HUES6 (cell line): ENCODE data around the gene CCP110.

ENCODE experiments used
- H3K27ac ChIP-seq: 2 replicates; pipeline ENCODE4 v1.7.0; 2013; ENCODE audit warnings: low read depth, mild to moderate bottlenecking, low read length, inconsistent platforms
- H3K27me3 ChIP-seq: 2 replicates; pipeline ENCODE4 v1.6.1; 2013; ENCODE audit warnings: low read length; ENCODE audit not compliant: control insufficient read depth, insufficient read depth
- H3K36me3 ChIP-seq: 2 replicates; pipeline ENCODE4 v1.6.1; 2013; ENCODE audit warnings: low read length; ENCODE audit not compliant: control insufficient read depth, insufficient read depth
- H3K4me1 ChIP-seq: 2 replicates; pipeline ENCODE4 v1.6.1; 2013; ENCODE audit warnings: low read length; ENCODE audit not compliant: control insufficient read depth, insufficient read depth
- H3K4me3 ChIP-seq: 2 replicates; pipeline ENCODE4 v1.5.1; 2013; ENCODE audit warnings: low read depth, low read length
- H3K9ac ChIP-seq: one replicate; pipeline ENCODE4 v1.6.1; 2013; ENCODE audit warnings: mild to moderate bottlenecking, low read length
- H3K9me3 ChIP-seq: 2 replicates; pipeline ENCODE4 v1.6.1; 2013; ENCODE audit warnings: low read depth, low read length; ENCODE audit not compliant: control insufficient read depth, insufficient read depth

Gene CCP110

DNA sequence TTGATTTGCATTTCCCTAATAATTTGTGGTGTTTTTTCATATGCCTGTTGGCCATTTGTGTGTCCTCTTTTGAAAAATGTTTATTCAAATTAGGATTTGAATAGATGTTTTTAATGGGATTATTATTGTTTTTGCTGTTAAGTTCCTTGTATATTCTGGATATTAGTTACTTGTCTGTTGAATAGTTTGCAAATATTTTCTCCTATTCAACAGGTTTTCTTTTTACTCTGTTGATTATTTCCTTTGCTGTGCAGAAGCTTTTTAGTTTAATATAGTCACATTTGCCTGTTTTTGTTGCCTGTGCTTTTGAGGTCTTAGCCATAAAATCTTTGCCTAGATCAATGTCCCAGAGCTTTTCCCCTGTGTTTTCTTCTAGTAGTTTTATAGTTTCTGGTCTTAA is 11.4 kb upstream of the CCP110 start:
- Histone ChIP-seq H3K27me3 (no peaks in the 10 kb centered on the region), H3K9me3 (no peaks in the 10 kb centered on the region), H3K4me1 (no peaks in the 10 kb centered on the region), H3K4me3 (no peak overlapping the region), H3K9ac (no peak overlapping the region), H3K27ac (no peak overlapping the region), H3K36me3 (peaks cover 71% of the 10 kb centered on the region)

DNA sequence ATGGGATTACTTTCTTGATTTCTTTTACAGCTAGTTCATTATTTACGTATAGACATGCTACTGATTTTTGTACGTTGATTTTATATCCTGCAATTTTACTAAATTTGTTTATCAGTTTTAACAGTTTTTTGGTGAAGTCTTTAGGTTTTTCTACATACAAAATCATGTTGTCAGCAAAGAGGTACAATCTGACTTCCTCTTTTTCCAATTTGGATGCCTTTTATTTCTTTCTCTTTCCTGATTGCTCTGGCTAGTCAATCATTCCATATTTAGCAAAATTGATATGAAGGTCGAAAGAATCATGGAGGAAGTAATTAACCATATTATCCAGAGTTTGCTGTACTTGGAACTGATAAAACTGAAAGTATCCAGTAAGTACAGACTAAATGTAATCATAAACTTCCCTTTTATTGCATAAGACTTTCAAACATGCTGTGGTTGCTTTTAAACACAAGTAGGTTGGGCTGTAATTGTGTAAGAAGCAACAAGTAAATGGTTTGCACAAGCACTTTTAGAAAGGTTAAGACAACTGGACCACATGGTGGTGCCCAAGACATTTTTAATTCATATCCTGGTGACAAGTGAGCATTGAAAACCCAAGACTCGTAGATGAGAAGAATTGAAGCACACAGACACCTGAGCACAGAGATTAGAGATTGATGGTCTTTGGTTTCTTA is 10.2 kb upstream of the CCP110 start:
- Histone ChIP-seq H3K9me3 (no peaks in the 10 kb centered on the region), H3K9ac (no peak overlapping the region), H3K36me3 (peaks cover 64% of the 10 kb centered on the region), H3K27ac (no peak overlapping the region), H3K4me1 (no peaks in the 10 kb centered on the region), H3K4me3 (no peak overlapping the region), H3K27me3 (no peaks in the 10 kb centered on the region)

DNA sequence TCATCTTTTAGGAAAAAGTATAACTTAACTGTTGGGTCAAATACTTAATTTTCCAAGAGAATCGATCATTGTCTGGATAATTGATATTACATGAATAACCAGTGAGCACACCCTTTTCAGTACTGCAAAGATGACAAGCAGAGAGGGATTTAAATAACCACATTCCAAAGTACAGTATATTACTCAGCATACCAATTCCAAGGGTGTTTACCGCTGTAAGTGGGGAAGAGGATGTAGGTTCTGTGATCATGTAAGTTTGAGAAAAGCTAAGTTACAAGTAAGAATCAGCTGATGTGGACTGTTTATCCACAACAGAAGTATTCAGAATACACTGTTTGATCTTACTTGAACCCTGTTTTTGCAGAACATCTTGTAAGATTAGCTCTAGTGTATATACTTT is 8.0 kb upstream of the CCP110 start:
- H3K4me1 ChIP-seq, result 0 out of 2 replicates have a peak, but pooled peaks cover 2% of the 10 kb centered on the region

DNA sequence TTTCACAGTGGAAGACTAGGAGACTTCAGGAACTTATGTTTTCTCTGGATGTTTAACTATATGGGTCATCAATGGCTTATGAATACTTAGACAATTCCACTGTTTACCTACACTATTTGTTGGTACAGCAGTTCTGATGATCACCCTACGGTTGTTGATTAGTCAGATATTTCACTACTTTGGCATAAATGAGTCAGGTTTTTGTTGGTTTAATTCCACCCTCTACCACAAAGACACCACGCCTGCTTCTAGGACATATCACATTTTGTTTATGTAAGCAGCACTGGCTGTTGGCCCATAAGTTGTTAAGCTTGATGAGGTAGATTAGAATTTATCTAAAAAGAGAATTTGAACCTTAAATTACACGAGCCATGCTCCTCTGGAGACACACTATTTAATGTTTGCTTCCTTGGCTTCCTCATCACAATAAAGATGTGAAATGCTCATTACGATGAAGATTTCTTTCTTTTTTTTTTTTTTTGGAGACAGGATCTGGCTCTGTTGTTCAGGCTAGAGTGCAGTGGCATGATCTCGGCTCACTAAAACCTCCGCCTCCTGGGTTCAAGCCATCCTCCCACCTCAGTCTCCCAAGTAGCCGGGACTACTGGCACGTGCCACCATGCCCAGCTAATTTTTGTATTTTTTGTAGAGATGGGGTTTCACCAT is 6.2 kb upstream of the CCP110 start:
- no peak overlapping the region for H3K27ac ChIP-seq
- H3K36me3 ChIP-seq, result peaks cover 41% of the 10 kb centered on the region
- no peaks in the 10 kb centered on the region for H3K27me3 ChIP-seq
- no peaks in the 10 kb centered on the region for H3K9me3 ChIP-seq
- H3K4me3 ChIP-seq, result no peak overlapping the region
- no peak overlapping the region for H3K9ac ChIP-seq
- peaks cover 9% of the 10 kb centered on the region for H3K4me1 ChIP-seq

More for the DNA sequence above, 8.0 kb upstream of the CCP110 start:
- Histone ChIP-seq H3K9ac (no peak overlapping the region), H3K27ac (no peak overlapping the region), H3K9me3 (no peaks in the 10 kb centered on the region), H3K27me3 (no peaks in the 10 kb centered on the region), H3K4me3 (no peak overlapping the region), H3K36me3 (peaks cover 46% of the 10 kb centered on the region)

DNA sequence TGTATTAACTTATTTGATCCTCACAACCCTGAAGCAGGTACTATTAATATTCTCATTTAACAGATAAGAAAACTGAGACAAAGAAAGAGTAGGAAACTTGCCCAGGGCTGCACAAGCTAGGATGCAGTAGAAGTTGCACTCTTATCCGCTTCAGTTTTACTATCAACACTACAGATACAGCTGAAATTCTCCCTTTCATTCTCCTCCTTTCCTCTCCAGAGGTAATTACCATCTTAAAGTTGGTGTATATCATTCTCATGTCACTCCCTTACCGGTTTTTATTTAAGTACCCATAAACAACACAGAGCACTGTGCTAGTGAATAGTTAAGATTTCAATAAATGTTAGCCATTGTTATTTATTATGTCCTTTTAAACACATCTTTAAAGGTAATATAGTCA is 5.4 kb upstream of the CCP110 start:
- Histone ChIP-seq H3K9ac (no peak overlapping the region), H3K27me3 (no peaks in the 10 kb centered on the region), H3K4me1 (peaks cover 15% of the 10 kb centered on the region), H3K27ac (no peak overlapping the region), H3K4me3 (no peak overlapping the region), H3K36me3 (peaks cover 34% of the 10 kb centered on the region), H3K9me3 (no peaks in the 10 kb centered on the region)

DNA sequence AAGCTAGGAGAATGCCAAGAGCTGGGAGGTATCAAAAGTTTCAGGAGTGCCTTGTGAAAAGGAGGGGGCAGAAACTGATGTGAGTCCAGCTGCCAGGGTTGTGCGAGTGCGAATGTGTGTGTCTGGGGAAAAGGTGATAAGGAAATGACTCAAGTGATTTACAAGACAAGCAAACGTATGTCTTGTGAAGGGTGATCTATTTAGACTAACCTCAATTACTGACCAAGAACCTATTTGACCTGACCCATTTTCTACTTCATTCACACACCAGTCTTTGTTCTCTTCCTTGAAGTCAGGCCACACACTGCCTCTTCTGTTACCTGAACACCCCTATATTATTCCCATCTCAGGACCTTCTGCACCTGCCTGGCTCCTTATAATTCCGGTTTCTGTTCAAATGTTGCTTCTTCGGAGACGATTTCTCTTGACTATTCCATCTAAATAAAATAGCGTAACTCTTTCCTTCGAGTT is 2.8 kb upstream of the CCP110 start:
- Histone ChIP-seq H3K9ac (peak overlapping the region; percentile 78), H3K9me3 (no peaks in the 10 kb centered on the region), H3K36me3 (peaks cover 16% of the 10 kb centered on the region), H3K4me3 (peak overlapping the region; percentile 87), H3K27ac (no peak overlapping the region), H3K4me1 (peaks cover 25% of the 10 kb centered on the region), H3K27me3 (no peaks in the 10 kb centered on the region)

DNA sequence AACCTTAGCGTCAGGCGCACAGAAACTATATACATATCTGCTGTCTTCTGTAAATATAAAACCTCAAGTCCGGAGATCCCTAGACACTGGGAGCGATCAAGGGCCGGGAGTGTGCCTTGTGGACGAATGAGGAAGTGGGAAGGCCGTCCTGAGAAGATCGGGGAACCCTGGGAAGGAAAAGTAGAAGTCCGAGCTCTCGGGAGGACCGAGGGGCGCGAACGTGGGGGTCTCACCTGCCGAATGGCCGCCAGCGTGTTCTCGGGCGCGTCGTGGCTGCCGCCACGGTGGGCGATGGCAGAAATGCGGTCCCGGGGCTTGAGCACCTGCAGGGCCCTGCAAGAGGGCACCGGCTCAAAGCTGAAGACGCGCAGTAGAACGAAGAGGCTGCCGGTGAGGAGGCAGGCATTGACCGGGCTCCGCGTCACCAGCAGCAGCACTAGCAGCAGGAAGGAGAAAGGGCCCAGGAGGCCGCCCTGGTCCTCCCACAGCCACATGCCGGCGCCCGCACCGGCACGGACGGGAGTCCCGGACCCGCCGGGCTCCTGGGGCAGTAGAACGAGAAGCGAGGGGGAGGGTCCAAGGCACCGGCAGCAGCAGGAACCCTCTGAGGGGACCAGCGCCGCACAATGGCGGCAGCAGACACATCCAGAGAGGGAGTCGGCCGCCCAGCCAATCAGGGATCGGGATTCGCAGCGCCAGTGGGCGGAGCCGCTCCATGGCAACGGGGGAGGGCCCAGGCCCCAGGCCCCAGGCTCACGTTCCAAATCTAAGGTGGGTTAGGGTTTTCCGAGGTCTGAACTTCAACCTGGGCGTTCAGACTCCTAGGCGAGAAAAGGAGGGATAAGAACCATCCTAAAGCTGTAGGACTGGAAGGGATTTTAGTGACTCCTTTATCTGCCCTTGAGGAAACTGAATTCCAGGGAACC is 2.0 kb upstream of the CCP110 start, which contains the start of gene GDE1:
Gene GDE1, minus strand, starts transcription at position 628 of the 926 bp plus-strand sequence. Its CDS starts 134 bp downstream, at position 494.
- H3K4me3 ChIP-seq, result peak within 1 kb of the TSS; percentile 87
- no peaks in the 10 kb centered on the region for H3K9me3 ChIP-seq
- peaks cover 9% of the 10 kb centered on the region for H3K36me3 ChIP-seq
- peaks cover 26% of the 10 kb centered on the region for H3K4me1 ChIP-seq
- H3K27ac ChIP-seq, result peak within 1 kb of the TSS; percentile 24; the same call in 1 of the 2 replicates
- H3K27me3 ChIP-seq, result no peaks in the 10 kb centered on the region
- H3K9ac ChIP-seq, result peak within 1 kb of the TSS; percentile 78

DNA sequence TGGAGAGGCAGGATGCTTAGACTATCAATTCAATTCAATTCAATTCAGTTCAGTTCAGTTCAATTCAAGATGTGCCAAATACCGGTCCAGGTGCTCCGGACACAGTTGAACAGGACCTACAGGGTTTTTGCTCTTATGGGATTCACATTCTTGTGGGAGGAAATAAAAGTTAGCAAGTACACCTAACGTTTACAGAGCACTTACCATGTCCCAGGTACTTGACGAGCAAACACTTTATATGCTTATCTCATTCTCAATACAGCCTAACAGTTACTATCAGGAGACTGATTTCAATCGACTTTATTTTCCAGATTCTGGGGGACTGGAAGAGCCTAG is 1.4 kb upstream of the CCP110 start:
- no peaks in the 10 kb centered on the region for H3K9me3 ChIP-seq
- peaks cover 26% of the 10 kb centered on the region for H3K4me1 ChIP-seq
- H3K36me3 ChIP-seq, result peaks cover 3% of the 10 kb centered on the region; the same call in 1 of the 2 replicates
- H3K9ac ChIP-seq, result no peak overlapping the region
- H3K27ac ChIP-seq, result no peak overlapping the region
- peak overlapping the region; percentile 87 for H3K4me3 ChIP-seq
- H3K27me3 ChIP-seq, result no peaks in the 10 kb centered on the region

DNA sequence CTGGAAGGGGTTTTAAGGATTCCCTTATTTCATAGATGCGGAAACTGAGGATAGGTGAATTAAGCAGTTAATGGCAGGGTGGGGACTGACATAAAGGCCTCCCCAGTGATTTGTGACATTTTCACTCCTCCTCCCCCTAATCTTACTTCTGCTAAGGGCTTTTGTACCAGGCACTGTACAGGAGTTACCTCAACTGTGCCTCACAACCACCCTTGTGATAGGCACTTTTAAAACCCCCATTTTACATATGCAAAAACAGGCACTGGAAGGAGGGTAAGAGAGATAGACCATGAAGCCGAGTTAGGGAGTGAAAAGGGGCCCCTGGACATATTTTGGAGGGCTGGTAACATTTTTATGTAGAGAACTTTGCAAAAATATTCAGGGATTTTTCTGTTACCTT is 982 bp upstream of the CCP110 start:
- Histone ChIP-seq H3K4me1 (peaks cover 26% of the 10 kb centered on the region), H3K27ac (no peak overlapping the region), H3K9ac (no peak overlapping the region), H3K9me3 (no peaks in the 10 kb centered on the region), H3K27me3 (no peaks in the 10 kb centered on the region), H3K36me3 (no peaks in the 10 kb centered on the region; the same call in 1 of the 2 replicates), H3K4me3 (no peak overlapping the region)

DNA sequence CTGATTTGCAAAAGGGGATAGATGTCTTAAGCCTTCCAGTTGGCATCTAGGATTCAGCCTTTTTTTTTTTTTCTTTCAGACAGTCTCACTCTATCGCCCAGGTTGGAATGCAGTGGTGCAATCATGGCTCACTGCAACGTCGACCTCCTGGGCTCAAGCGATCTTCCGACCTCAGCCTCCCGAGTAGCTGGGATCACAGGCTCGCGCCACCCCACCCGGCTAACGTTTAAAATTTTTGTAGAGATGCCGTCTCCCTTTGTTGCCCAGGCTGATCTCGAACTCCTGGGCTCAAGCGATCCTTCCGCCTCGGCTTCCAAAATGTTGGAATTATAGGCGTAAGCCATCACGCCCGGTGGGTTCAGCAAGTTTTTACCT is 571 bp upstream of the CCP110 start:
- Histone ChIP-seq H3K9me3 (no peaks in the 10 kb centered on the region), H3K4me3 (no peak overlapping the region), H3K36me3 (peaks cover 3% of the 10 kb centered on the region), H3K27me3 (no peaks in the 10 kb centered on the region), H3K4me1 (peaks cover 26% of the 10 kb centered on the region), H3K9ac (no peak overlapping the region), H3K27ac (no peak overlapping the region)

DNA sequence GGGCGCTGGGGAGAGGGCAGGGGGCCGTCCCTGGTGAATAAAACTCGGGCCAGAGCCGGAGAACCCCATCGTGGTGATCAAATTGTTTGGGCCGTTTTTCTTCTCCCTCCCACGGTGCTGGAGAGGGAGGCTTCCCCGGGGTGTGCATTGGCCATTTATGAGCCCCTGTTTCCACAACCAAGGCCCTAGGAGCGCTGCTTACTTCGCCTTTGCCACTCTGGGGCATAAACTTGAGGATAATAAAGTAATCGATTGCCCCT is 544 bp downstream of the CCP110 start:
- H3K36me3 ChIP-seq, result peaks cover 9% of the 10 kb centered on the region
- H3K9ac ChIP-seq, result peak overlapping the region; percentile 73
- no peak overlapping the region; the same call in 1 of the 2 replicates for H3K27ac ChIP-seq
- no peaks in the 10 kb centered on the region for H3K27me3 ChIP-seq
- H3K9me3 ChIP-seq, result no peaks in the 10 kb centered on the region
- H3K4me1 ChIP-seq, result peaks cover 26% of the 10 kb centered on the region
- H3K4me3 ChIP-seq, result peak overlapping the region; percentile 95
